ELF-1 (cell line): ENCODE measurements around the gene PTK7.
A peak's percentile ranks its signal among the peaks of the same experiment; 100 is the strongest.

ENCODE experiments used
- DNase-seq: peaks from one replicate; pipeline ENCODE4 v3.0.0-alpha.2; 2016; ENCODE audit warnings: low read depth, low spot score

The PTK7 gene

DNA sequence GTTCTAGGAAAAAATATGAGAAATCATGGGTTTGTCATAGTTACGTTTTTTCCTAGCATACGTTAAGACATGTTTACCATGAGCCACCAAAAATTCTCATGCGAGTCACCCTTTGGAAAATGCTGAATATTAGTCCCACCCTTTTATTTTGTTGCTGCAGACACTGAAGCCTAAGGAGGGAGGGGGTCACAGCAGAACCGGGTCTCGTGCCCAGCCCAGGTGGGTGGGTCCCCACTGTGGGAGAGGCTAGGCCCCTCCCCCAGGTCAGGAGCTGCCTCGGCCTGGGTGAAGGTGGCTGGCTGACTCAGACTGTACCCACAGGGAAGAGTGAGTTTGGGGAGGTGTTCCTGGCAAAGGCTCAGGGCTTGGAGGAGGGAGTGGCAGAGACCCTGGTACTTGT, 68.8 kb downstream of the PTK7 start:
- no peak for DNase-seq

DNA sequence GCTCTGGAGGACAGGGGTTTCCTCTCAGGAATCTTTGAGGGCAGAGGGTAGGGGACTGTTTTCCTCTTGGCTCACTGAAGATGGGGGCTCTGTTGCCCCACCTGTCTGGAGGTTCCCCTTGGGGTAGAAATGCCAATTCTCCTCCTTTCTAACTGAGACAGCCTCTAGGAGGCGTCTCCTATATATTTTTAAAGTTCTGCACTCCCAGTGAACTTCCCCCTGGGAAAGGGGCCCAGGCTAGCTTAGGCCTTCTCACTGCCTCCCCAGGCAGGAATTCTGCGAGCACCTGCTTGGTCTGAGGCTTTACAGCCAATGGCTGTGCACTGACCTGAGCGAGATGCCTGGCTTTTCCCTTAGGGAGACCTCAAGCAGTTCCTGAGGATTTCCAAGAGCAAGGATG, 70.1 kb downstream of the PTK7 start:
- DNase-seq = no peak

DNA sequence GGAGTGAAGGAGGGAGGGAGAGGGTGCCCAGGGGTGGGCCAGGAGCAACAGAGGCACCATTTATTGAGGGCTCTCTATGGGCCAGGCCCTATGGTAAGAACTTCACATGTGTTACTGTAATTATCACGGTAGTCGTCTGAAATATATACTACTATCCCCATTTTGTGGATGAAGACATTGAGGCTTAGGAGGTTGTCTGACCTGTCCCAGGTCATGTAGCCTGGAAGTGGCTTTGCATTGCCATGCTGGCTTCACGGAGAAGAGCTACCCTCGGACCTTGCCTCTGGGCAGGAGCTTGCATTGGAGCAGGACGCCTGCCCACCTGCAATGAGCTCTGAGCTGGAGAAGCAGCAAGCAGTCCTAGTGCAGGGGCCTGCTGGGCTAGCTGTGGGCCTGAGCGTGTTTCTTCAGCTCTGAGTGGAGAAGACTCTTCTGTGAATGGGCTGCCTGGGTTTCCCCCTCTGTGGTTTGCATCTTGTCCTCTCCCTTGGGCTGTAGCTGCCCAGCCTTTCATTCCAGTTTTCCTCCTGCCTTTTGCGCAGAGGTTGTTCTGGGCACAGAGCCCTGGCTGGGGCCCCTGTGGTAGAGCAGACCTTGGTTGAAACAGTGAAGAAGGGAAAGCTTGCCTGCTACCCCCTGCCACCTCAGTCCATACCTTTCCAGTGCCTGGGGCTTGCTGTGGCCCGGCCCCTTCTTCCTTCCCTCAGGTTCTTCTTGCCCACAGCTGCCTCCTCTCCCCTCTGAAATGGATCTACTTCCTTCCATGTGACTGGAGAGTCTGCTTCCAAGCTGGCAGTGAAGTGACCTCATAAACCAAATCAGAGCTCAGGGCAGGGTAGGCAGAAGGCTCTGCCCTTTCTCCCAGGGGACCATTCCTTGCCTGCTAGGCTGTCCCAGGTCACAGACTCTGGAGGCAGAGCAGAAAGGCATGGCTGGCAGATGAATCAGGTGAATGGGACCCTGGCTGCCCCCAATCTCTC, 70.9 kb downstream of the PTK7 start:
- no peak for DNase-seq

DNA sequence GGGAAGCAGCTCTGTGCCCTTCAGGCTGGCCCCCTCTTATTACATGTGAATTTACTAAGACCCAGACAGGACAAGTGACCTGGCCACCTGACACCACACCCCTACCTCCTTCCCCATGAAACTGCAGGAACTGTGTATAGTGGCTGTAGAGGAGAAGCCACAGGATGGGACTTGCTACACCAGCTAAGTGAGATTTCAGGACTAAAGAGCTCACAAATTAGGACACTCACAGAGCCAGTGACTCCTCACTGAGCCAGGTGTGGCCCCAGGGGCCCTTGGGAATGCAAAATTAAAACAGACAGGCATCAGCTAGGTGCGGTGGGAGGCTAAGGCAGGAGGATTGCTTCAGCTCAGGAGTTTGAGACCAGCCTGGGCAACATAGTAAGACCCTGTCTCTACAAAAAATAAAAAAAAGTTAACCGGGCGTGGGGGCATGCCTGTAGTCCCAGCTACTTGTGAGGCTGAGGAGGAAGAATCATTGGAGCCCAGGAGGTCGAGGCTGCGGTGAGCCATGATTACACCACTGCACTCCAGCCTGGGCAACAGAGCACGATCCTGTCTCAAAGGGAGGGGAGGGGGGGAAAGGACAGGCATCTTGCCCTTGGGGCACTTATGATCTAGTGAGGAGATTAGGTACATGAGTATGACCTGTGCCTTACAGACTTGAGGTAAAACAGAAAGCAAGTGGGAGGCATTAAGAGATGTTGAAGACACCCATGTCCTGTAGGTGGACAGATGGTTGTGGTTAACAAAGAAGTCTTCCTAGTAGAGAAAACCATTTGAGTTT, 71.8 kb downstream of the PTK7 start:
- no peak for DNase-seq

DNA sequence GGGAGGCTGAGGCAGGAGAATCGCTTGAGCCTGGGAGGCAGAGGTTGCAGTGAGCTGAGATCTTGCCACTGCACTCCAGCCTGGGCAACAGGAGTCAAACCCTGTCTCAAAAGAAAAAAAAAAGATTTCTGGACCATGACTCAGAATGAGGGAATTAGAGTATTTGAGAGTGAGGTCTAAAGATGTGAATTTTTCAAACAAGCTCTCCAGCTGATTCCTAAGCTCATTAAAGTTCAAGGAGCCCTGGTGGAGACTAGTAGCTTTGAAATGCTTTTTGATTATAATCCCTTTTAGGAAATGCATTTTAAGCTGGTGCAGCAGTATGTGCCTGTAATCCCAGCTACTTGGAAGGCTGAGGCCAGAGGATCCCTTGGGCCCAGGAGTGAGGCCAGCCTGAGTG, 73.2 kb downstream of the PTK7 start:
- DNase-seq = no peak

DNA sequence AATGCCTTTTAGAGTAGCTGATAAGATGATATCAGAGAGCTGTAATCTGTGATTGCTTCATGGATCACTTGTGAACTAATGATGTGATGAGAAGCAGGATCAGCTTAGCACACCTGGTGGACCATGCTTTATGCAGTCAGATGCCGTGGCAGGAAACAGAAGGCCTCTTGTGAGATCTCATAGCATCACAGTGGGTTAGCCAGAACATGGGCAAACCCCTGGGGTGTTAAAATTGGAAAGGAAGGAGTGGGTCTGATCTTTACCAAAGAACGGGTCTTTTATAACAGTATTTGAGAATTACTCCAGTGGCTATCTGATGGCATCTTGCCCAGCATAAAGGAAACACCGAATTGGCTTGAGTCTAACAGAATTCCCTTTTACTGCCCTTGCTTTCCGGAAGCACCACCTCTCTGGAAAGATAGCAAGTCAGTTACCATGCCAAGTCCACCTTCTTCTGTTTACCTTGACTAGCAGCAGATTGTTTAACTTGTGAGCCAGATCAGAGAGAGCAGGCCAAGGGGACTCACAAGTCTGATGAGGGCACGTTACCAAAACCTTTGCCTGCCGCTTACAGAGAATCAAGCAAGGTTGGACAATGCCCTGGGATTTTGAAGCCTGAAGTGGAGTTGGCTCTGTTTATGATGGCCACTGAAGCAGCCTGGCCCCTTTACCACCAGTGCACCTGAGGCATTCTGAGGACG, 74.1 kb downstream of the PTK7 start:
- no peak for DNase-seq

DNA sequence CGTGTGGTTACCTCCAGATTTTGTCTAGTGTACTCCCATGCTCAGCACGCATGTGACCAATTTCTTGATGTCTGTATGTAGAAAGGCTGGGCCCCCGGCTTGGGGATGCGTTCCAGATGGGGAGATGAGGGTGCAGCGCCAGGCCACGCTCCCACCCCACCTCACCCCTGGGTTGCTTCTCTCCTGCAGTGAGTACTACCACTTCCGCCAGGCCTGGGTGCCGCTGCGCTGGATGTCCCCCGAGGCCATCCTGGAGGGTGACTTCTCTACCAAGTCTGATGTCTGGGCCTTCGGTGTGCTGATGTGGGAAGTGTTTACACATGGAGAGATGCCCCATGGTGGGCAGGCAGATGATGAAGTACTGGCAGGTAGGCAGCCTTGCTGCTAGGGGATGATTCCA, 83.5 kb downstream of the PTK7 start:
- no peak for DNase-seq

DNA sequence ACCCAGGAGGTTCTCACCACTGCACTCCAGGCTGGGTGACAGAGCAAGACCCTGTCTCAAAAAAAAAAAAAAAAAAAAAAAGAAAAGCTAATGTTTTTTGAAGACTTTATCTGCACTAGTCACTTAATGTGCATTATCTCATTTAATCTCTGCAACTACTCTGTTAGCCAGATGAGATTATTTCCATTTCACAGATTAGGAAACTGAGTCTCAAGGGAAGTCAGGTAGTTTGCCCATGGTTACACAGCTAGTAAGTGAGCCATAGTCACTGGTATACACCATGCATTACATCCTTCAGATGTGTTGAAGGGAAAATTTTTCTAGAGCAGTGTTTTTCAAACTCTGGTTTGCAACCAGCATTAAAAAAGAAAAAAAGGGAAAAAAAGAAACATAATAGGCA, 87.8 kb downstream of the PTK7 start:
- DNase-seq = no peak

DNA sequence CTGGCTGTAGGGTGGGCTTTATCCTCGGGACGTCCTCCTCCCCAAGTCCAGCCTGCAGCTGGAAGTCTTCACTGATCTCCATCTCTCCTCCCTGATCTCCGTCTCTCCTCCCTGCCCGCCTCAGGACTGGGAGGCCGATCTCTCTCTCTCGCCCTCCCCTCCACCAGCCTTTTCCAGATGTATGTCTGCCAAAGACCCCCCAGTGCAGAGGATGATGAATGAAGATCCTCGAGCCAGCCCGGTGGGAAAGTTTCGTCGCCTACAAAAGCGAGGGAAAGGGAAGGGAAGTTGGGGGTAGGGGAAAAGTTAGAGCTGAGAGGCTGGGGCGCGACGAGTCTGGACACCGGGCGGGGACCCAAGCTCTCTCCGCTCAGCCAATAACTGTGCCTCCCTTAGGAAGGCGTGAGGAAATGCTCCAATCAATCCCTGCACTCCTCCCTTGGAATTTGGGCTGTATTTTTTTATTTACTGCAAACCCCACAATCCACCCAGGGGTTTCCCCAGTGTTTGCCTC, 94.4 kb downstream of the PTK7 start:
- DNase-seq = no peak

DNA sequence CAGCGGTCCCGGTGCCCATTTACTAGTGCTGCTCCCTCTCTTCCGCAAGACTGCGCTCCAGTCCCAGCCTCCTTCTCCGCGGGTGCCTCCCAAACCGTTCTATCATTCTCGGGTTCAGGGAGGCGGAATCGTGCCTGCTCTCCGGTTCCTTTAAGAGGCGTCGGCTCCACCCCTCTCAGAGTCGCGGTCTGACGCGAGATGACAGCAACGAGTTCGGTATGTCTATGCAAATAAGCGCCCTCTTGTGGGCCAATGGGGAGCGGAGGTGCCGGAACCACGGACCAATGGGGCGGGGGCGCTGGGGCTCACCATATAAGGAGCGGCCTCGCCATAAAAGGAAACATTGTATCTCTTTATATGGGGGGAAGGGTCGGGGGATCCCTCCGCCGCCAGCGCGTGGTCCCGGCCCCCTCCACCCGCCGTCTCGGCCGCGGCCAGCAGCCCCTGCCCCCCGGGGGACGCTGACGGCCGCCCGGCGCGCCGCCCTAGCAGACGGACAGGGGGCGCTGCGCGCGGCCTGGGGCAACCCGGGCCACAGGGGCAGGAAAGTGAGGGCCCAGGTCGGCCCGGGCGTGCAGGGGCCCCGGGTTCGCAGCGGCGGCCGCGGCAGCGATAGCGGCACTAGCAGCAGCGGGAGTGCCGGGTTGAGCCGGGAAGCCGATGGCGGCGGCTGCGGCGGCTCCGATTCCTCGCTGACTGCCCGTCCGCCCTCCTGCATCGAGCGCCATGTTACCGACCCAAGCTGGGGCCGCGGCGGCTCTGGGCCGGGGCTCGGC, 95.0 kb downstream of the PTK7 start, which contains the start of gene SRF:
TSS of gene SRF (plus strand) at position 339 of the 776 bp plus-strand sequence. CDS start at position 727, 388 bp downstream.
- peak; percentile 100 for DNase-seq

DNA sequence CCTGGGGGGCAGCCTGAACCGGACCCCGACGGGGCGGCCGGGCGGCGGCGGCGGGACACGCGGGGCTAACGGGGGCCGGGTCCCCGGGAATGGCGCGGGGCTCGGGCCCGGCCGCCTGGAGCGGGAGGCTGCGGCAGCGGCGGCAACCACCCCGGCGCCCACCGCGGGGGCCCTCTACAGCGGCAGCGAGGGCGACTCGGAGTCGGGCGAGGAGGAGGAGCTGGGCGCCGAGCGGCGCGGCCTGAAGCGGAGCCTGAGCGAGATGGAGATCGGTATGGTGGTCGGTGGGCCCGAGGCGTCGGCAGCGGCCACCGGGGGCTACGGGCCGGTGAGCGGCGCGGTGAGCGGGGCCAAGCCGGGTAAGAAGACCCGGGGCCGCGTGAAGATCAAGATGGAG, 95.6 kb downstream of the PTK7 start:
- DNase-seq = peak; percentile 43

DNA sequence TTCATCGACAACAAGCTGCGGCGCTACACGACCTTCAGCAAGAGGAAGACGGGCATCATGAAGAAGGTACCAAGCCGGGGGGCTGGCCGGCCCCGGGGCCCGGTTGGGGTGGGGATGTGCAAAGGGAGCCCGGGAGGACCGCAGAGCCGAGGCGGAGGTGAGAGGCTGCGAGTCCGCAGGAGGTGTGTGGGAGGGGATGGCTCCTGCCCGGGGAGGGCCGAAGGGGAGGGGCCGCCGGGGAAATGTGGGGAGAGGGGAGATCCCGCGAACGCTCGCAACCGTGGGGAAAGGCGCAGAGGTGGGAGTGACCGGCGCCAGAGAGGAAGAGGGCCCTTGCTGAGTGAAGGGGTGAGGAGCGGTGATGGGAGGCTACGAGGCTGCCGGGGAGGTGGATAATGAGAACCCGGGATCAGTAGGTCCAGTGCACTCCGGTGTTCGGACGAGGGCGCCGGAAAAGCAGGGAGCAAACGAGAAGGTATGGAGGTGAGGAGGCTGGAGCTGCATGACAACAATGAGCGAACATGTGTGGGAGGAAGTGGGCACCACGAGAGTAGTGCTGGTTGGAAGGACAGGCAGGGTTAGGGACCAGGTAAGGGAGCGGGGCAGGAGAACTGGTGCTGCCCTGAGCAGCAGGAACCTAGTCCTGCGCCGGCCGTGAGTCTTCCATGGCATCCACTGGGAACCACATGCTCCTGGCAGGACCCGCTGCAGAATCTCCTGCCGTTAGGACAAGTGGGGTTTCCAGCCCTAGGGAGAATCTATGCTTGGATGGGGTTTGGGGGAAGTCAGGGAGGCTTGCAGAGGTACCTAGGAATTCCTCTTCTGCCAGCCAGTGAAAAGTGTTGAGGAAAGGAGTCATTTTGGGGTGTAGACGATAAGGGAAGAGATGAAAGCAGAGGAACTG, 96.2 kb downstream of the PTK7 start:
- DNase-seq = peak; percentile 42

DNA sequence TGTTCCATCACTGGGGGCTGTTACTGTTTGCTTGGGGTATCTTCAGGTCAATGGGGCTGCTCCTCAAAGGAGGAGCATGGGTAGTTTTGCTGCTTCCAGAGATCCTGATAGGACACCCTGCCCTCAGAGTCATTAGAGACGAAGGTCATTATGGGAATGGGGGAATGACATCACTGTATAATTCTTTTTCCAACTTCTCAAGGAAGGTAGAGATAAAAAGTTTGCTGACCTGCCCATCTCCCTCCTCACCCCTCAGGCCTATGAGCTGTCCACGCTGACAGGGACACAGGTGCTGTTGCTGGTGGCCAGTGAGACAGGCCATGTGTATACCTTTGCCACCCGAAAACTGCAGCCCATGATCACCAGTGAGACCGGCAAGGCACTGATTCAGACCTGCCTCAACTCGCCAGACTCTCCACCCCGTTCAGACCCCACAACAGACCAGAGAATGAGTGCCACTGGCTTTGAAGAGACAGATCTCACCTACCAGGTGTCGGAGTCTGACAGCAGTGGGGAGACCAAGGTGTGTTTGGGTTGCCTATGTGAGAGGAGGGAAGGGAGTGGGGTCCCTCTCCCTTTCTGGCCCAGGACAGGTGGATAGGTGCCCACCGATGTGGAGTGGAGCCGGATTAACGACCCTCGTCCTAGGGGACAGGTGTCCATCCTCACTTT, 97.6 kb downstream of the PTK7 start:
- DNase-seq = no peak

DNA sequence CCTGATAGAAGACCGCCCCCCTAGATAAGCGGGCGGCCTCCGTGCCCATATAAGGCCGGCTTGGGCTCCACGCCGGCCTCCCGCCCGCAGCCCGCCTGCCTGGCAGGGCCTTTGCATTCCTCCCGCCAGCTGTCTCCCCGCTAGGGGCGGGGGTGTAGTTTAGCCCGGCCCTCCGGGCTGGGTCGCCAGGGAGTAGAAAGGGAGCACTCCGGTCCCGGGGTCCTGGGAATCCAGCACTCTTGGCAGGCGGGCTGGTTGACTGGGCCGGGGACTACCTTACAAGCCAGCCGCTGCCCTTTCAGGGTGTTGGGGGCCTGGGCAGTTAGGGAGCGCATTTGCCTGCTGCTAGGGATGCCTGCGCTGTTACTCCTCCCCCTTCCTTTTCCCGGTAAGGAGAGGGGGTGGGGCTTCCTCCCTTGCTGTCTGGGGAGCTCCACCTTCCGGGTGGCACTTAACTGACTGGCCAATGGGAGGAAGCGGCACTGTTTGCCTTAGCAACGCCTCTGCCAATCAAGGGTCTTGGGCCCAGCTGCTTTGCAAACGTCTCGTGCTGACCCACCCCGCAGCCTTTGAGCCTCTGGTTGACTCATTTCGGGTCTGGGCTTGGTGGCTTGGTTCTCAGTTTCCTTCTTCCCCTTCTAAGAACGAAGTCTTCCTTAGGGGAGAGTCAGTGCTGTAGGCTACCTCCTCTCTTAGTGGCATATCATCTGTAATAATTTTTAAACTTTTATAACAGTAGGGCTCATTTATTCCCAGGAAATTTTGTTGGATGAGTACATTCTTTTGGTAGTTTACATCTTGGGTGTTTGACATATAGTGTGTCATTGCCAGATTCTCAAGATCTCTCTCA, 98.4 kb downstream of the PTK7 start:
- peak; percentile 99 for DNase-seq

DNA sequence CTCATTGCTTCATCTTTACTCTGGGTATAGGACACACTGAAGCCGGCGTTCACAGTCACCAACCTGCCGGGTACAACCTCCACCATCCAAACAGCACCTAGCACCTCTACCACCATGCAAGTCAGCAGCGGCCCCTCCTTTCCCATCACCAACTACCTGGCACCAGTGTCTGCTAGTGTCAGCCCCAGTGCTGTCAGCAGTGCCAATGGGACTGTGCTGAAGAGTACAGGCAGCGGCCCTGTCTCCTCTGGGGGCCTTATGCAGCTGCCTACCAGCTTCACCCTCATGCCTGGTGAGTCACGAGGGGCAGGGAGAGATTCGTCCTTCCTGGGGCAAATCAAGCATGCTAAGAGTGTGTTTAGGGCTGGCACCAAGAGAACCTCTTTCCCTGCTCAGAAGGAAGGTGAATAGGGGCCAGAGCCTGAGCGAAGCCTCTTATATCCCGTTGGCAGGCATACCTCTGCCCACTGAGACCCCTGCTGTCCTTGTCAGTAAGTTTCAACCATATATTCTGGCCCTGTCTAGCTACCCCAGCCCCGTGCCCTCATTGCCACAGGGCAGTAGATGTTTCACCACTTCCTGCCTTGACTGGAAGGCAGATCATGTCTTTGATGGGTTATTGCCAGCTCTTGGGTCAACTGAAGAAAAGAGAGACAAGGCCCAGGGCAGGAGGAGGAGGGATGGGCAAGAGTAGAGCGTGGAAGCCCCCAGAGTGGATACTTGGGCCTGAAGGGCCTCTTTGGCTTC, 99.7 kb downstream of the PTK7 start:
- no peak for DNase-seq

DNA sequence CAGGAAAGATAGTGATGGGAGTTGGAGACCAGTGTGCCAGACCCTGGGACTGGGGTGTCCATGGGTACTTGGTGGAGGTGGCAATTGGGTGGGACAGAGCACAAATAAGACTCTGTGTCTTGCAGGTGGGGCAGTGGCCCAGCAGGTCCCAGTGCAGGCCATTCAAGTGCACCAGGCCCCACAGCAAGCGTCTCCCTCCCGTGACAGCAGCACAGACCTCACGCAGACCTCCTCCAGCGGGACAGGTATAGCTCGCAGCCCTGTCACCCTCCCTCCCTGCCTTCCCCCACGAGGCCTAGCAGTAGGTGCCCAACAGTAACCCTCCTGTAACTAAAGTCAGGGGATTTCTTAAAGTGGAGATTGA, 100.3 kb downstream of the PTK7 start:
- no peak for DNase-seq

DNA sequence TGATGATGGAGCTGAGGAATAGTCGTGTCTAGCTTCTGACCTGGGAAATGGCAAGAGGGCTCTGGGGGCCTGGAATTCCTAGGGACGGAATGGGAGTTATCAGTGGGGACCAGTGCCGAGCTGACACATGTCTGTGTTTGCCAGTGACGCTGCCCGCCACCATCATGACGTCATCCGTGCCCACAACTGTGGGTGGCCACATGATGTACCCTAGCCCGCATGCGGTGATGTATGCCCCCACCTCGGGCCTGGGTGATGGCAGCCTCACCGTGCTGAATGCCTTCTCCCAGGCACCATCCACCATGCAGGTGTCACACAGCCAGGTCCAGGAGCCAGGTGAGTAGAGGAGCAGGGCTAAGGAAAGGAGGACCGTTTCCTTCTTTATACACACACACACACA, 102.0 kb downstream of the PTK7 start:
- no peak for DNase-seq
